ENCODE results near the gene MAGI2. TPM values are rescaled to one million over a fixed set of nuclear protein-coding genes. Genes with fewer than 3 reads are reported as not detected.

Gene MAGI2
- total RNA-seq, 1 experiment from 2014 or later, result 0.34 TPM

DNA sequence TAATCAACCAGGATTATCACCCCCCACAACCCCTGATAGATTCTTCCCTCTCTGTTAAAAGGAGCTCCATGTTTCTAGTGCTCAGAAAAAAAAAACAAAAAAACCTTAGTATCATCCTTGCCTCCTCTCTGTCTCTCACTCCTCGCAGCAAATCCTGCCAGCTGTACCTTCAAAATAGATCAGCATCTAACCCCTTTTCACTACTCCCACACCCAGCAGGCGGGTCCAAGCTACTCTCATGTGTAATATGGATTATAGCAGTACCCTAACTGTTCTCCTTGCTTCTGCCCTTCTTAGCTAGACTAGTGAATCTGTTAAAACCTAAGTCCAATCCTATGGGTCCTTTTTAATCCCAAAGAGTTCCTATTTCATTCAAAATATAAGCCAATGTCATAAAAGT, 667.4 kb downstream of the MAGI2 start:
- H3K27ac ChIP-seq (ENCODE audit: low read depth, low read length, poor library complexity, severe bottlenecking), result no peak overlapping the region
- H3K27me3 ChIP-seq (replicated peaks; ENCODE audit: insufficient read depth, low read depth, low read length, poor library complexity), result peaks cover 28% of the 10 kb centered on the region
- intact Hi-C loops (cut with micrococcal nuclease; ENCODE audit: unreplicated experiment), result no loop called here
- H3K9me3 ChIP-seq (ENCODE audit: low read depth, low read length, poor library complexity, severe bottlenecking), result no peaks in the 10 kb centered on the region
- BruUV-seq (replicated peaks), result no TSS peak
- no peak for TF ChIP-seq EZH2 (IDR thresholded peaks at IDR 0.05; ENCODE audit: borderline replicate concordance, low read depth, low read length, poor library complexity, severe bottlenecking)
- no peak overlapping the region for H3K4me3 ChIP-seq (ENCODE audit: low read depth, low read length, poor library complexity, severe bottlenecking)
- POLR2A ChIA-PET (ENCODE audit: low non-redundant PET), result no interaction called here
- H3K36me3 ChIP-seq (ENCODE audit: insufficient read depth, low read length, poor library complexity, severe bottlenecking), result no peaks in the 10 kb centered on the region
- DNase-seq (ENCODE audit: low spot score), result no peak
- CTCF ChIA-PET, result interaction anchor here (0.7 kb wide), 1 partner anchor 652 kb away, joined by 5 read pairs; no protein-coding TSS in a partner anchor
- no peaks in the 10 kb centered on the region for H3K4me1 ChIP-seq (ENCODE audit: insufficient read depth, low read length, poor library complexity, severe bottlenecking)

DNA sequence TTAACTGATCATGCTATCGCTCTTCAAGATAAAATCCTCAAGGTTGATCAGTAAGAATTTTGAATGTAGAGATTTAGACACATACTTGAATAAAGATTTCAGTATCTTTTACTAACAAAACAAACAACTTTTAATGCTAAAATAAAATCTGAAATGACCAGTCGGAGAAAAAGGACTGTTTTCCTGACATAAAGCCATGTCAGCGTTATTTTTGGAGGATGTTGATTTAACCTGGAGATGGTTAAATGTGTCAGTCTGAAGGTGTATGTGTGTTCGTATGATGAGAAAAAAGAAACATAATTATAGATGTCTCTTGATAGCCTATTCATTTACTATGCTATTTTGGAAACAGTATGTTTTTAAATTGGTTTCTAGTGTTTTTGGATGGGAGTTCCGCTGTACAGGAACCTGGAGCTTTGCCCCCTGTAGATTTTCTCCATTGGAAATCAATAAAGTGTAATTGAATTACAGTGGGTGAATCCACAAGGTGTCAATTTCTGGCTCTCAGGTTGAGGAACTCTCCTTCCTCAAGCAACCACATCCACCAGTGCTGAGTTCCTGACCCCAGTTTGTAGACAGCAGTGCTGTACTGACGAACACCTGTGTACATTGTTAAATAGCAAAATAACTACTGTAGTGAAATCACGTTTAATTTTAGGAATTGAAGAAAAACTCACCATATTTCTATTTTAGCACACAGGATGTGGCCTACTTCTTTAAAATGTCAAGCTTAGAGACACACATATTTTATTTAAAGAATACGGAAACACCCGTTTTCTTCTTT, 670.1 kb downstream of the MAGI2 start:
- DNase-seq (ENCODE audit: low spot score), result no peak
- no peaks in the 10 kb centered on the region for H3K36me3 ChIP-seq (ENCODE audit: insufficient read depth, low read length, poor library complexity, severe bottlenecking)
- H3K27me3 ChIP-seq (replicated peaks; ENCODE audit: insufficient read depth, low read depth, low read length, poor library complexity), result peaks cover 26% of the 10 kb centered on the region
- no peak for TF ChIP-seq EZH2 (IDR thresholded peaks at IDR 0.05; ENCODE audit: borderline replicate concordance, low read depth, low read length, poor library complexity, severe bottlenecking)
- TF ChIP-seq, protein P1, sequence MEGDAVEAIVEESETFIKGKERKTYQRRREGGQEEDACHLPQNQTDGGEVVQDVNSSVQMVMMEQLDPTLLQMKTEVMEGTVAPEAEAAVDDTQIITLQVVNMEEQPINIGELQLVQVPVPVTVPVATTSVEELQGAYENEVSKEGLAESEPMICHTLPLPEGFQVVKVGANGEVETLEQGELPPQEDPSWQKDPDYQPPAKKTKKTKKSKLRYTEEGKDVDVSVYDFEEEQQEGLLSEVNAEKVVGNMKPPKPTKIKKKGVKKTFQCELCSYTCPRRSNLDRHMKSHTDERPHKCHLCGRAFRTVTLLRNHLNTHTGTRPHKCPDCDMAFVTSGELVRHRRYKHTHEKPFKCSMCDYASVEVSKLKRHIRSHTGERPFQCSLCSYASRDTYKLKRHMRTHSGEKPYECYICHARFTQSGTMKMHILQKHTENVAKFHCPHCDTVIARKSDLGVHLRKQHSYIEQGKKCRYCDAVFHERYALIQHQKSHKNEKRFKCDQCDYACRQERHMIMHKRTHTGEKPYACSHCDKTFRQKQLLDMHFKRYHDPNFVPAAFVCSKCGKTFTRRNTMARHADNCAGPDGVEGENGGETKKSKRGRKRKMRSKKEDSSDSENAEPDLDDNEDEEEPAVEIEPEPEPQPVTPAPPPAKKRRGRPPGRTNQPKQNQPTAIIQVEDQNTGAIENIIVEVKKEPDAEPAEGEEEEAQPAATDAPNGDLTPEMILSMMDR (conservative IDR thresholded peaks at IDR 0.05; ENCODE audit: low read depth, low read length), result no peak
- H3K9me3 ChIP-seq (ENCODE audit: low read depth, low read length, poor library complexity, severe bottlenecking), result no peaks in the 10 kb centered on the region
- H3K4me3 ChIP-seq (ENCODE audit: low read depth, low read length, poor library complexity, severe bottlenecking), result no peak overlapping the region
- no peaks in the 10 kb centered on the region for H3K4me1 ChIP-seq (ENCODE audit: insufficient read depth, low read length, poor library complexity, severe bottlenecking)
- intact Hi-C loops (cut with micrococcal nuclease; ENCODE audit: unreplicated experiment), result no loop called here
- ChIA-PET POLR2A (ENCODE audit: low non-redundant PET) (no interaction called here), CTCF (no interaction called here)
- H3K27ac ChIP-seq (ENCODE audit: low read depth, low read length, poor library complexity, severe bottlenecking), result no peak overlapping the region
- BruUV-seq (replicated peaks), result no TSS peak

DNA sequence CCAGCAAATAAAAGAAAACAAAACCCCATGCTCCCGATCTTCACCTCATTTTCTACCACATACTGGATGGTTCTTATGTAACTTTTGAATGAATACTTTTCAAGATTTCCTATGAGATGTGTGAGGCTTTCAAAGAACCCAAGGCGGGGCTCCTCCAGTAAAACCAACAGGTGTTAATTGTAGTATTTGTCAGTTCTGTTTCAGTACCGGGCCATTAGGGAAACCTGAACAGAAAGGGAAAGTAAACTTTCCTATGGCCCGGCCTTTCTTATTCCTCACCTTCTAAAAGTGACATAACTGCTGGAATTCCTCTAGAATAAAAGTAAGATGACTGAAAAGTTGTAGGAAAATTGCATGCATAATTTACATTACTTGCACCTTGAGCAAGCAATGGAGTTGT, 672.9 kb downstream of the MAGI2 start:
- POLR2A ChIA-PET (ENCODE audit: low non-redundant PET), result no interaction called here
- no peaks in the 10 kb centered on the region for H3K9me3 ChIP-seq (ENCODE audit: low read depth, low read length, poor library complexity, severe bottlenecking)
- no peak for DNase-seq (ENCODE audit: low spot score)
- TF ChIP-seq, protein P1 (conservative IDR thresholded peaks at IDR 0.05; ENCODE audit: low read depth, low read length), result no peak
- no peak for TF ChIP-seq EZH2 (IDR thresholded peaks at IDR 0.05; ENCODE audit: borderline replicate concordance, low read depth, low read length, poor library complexity, severe bottlenecking)
- intact Hi-C loops (cut with micrococcal nuclease; ENCODE audit: unreplicated experiment), result no loop called here
- H3K4me1 ChIP-seq (ENCODE audit: insufficient read depth, low read length, poor library complexity, severe bottlenecking), result no peaks in the 10 kb centered on the region
- H3K27me3 ChIP-seq (replicated peaks; ENCODE audit: insufficient read depth, low read depth, low read length, poor library complexity), result peaks cover 40% of the 10 kb centered on the region
- no peak overlapping the region for H3K4me3 ChIP-seq (ENCODE audit: low read depth, low read length, poor library complexity, severe bottlenecking)
- no TSS peak for BruUV-seq (replicated peaks)
- H3K27ac ChIP-seq (ENCODE audit: low read depth, low read length, poor library complexity, severe bottlenecking), result no peak overlapping the region
- no peaks in the 10 kb centered on the region for H3K36me3 ChIP-seq (ENCODE audit: insufficient read depth, low read length, poor library complexity, severe bottlenecking)
- CTCF ChIA-PET, result no interaction called here

DNA sequence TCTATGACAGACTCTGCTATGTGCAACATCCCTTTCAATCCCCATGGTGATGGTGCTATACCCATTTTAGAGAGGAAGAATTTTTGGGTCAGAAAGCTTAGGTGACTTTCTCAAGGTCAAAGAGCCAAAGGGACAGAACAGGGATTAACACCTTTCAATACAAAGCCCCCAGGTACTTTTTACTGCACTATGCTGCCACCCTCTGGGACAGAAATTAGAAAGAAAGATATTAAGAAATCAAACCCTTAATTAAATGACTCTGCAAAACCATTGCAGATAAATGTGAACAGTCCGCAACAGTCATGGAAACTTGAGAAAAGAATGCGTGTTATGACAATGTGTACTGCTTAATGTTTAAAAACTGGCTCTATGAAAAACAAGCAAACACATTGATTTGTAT, 673.7 kb downstream of the MAGI2 start:
- BruUV-seq (replicated peaks), result no TSS peak
- Histone ChIP-seq H3K4me1 (ENCODE audit: insufficient read depth, low read length, poor library complexity, severe bottlenecking) (no peaks in the 10 kb centered on the region), H3K27me3 (replicated peaks; ENCODE audit: insufficient read depth, low read depth, low read length, poor library complexity) (peaks cover 40% of the 10 kb centered on the region), H3K27ac (ENCODE audit: low read depth, low read length, poor library complexity, severe bottlenecking) (no peak overlapping the region), H3K36me3 (ENCODE audit: insufficient read depth, low read length, poor library complexity, severe bottlenecking) (no peaks in the 10 kb centered on the region), H3K9me3 (ENCODE audit: low read depth, low read length, poor library complexity, severe bottlenecking) (no peaks in the 10 kb centered on the region), H3K4me3 (ENCODE audit: low read depth, low read length, poor library complexity, severe bottlenecking) (no peak overlapping the region)
- ChIA-PET POLR2A (ENCODE audit: low non-redundant PET) (no interaction called here), CTCF (no interaction called here)
- intact Hi-C loops (cut with micrococcal nuclease; ENCODE audit: unreplicated experiment), result loop anchor here (10.0 kb wide), 1 partner anchor 265 kb away; no protein-coding TSS in a partner anchor
- DNase-seq (ENCODE audit: low spot score), result no peak
- TF ChIP-seq, protein P1 (conservative IDR thresholded peaks at IDR 0.05; ENCODE audit: low read depth, low read length), result no peak
- no peak for TF ChIP-seq EZH2 (IDR thresholded peaks at IDR 0.05; ENCODE audit: borderline replicate concordance, low read depth, low read length, poor library complexity, severe bottlenecking)

Data from A673 (cell line).